HG02678 (cell line): Measurements from ENCODE around the gene DIO3.

Source experiments
- ATAC-seq: cut with Tn5 transposase; IDR thresholded peaks from one replicate; pipeline ENCODE4 v1.9.1; 2021; ENCODE audit warnings: mild to moderate bottlenecking, moderate library complexity; ENCODE audit not compliant: unreplicated experiment

DIO3 gene

DNA sequence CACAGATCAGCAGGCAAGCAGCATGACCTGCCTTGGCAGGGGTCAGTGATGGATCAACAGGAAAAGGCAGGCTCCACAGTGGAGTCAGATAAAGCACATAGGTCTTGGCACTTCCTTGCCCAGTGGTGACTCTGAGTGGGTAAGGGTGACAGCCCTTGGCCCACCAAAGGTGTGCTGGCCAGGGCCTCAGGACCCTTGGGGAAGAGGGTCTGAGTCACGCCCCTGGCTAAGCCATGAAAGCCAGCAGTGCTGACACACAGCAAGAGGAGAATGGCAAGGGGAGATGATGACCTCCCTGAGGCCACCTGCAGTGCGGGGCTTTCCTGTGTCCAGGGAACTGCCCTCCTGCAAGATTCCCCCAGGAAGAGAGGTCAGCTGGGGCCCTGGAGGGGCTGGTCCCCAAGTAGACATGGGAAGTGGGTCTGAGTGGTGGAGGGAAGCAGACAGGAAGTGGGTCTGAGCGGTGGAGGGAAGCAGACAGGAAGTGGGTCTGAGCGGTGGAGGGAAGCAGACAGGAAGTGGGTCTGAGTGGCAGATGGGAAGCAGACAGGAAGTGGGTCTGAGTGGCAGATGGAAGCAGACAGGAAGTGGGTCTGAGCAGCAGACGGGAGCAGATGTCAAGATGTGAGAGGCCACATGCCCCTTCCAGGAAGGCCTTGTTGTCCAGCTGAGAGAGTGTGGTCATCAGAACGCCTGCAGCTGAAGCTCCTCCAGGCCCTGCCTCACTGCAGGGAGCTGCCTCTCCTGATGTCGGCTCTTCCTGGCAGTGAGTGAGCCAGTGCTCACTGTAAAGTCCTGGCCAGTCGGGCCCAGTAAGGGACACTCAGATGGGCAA, 34.8 kb downstream of the DIO3 start:
- no peak for ATAC-seq

DNA sequence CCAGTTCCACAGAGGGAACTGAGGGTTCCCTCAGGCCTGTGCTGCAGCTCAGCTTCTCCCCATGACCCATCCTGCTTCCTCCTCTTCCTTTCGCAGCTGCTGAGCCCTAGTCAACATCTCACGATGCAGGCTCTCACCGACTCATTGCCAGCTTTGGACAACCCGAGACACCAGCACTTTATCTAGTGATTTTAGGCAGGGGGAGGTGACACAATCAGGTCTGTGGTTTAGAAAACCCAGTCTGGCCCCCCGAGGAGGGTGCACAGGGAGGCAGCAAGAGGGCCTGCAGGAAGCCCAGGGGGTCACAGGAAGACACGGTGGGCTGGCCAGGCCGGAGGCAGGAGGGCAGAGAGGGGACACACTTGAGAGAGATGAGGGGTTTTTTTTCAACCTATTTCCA, 35.4 kb downstream of the DIO3 start:
- ATAC-seq: no peak

DNA sequence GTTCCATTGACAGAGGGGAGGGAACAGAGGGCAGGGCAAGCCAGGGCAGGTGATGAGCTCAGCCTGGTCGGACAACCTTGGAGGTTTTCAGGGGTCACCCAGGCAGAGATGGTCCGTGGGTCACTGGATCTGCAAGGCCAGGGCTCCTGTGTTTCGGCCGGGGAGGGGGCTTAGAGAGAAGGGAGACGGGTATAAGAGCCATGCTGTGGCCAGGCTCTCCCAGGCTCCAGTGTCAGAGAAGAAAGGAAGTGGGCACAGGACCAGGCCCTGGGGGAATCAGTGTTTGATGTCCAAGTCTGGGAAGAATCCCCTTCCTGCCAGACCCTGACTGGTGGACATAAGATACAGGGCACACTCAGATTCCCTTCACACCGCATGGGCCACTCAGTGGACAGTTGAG, 36.9 kb downstream of the DIO3 start:
- ATAC-seq: no peak

DNA sequence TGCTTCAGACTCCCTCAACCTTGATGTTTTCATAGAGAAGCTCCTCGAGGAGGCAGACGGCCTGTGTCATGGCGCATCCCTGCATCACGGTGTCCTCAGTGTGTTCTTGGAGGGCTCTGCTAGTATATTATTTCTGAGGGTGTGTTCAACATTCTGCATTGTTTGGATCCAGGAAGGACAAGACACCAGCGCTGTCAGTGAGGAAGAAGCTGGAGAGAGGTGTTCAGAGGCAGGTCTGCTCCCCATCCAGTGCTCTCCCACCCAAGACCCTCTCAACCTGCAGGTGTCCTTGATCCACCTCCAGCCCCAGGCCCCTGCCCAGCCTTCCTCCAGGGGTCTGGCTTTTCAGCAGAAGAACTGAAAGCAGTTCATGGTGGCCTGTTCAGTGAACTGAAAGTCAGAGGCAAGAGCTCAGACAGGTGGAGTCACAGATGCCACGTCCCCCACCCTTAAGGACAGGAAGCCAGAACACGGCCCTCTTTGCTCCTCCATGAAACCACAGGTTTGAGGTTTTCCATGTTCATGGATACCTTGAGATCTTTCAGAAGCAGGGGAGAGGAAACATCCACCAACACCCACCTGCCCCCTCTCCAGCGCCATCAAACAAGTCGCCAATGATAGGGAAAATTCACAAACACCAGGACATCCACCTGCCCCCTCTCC, 37.4 kb downstream of the DIO3 start:
- ATAC-seq: no peak

DNA sequence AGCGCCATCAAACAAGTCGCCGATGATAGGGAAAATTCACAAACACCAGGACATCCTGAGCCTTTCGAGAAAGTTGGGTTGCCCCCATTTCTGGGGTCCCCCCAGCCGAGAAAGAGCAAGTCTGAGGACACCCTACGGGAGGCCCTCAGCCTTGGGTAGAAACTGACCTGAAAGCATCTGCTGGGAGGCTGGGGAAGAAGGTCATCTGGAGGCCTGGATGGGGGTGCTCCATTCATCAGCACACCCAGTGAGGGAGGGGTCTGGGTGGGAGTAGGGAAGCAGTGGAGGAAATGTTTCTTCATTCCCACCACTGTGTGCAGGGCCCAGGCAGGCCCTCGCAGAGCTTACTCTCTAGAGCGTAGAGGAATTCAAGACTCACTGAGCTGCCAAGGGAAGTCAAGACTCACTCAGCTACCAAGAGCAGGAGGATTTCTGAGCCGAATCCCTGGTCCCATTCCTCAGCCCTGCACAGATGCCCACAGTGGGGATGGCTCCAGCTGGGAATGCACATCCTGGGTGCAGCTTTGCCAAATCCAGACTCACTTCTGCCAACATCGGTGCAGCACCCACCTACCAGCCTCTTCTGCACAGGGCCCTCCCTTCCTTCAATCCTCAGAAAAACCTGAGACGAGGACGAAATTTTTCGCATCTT, 38.1 kb downstream of the DIO3 start:
- no peak for ATAC-seq

DNA sequence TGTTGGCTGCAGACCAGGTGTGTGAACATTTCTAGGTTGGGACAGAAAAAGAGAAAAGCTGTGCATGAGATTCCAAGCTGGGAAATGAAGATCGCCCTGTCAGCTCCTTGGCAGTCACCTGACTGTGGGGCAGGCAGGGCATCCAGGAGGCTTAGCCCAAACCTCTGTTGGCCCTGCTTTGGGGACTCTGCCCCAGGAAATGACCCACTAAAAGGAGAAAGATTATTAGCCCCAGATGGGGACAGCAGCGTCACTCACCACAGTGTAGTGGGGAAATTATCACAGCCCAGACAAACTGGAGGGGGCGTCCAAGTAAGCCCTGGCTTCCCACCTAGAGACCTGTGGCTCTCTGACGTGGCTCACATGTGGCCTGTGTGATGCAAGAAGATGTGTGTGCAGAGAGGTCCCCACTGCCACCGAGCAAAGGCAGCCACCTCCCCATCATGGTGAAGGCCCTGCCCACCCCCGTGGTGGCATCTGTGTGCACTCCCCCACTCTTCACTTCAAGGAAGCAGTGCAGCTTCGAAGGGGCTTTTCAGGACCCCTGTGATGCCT, 39.1 kb downstream of the DIO3 start:
- ATAC-seq: no peak

DNA sequence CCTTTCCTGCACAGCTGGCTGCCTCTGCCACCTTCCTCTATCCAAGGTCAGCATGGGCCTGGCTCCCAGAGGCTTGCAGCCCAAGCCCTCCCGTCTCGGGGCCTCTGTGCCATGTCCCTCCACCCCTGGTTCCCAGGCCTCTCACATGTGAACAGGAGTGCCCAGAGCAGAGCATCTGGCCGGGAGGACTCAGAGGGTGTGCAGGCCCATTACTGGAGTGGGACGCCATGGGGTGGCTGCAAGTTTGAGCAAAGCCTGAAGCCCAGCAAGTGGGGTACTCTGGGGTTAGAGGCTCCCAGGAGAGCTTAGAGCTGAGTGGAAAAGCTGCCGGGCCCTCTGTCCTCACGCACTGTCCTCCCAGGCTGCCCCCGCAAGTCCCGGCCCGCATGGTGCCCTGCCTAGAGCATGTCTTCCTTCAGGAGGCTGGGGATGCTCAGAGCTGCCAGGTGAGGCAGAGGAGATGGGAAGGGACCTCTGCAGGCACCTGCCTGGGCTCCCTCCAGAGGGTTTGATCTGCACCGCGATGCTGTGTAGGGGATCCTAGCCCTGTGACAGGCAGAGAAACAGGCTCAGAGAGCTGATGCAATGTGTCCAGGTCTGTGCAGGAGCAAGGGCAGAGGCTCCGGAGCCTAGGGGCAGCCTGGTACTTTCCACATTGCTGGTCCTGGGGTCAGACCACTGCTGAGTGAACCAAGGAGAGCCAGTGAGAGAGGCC, 39.8 kb downstream of the DIO3 start:
- ATAC-seq: no peak

DNA sequence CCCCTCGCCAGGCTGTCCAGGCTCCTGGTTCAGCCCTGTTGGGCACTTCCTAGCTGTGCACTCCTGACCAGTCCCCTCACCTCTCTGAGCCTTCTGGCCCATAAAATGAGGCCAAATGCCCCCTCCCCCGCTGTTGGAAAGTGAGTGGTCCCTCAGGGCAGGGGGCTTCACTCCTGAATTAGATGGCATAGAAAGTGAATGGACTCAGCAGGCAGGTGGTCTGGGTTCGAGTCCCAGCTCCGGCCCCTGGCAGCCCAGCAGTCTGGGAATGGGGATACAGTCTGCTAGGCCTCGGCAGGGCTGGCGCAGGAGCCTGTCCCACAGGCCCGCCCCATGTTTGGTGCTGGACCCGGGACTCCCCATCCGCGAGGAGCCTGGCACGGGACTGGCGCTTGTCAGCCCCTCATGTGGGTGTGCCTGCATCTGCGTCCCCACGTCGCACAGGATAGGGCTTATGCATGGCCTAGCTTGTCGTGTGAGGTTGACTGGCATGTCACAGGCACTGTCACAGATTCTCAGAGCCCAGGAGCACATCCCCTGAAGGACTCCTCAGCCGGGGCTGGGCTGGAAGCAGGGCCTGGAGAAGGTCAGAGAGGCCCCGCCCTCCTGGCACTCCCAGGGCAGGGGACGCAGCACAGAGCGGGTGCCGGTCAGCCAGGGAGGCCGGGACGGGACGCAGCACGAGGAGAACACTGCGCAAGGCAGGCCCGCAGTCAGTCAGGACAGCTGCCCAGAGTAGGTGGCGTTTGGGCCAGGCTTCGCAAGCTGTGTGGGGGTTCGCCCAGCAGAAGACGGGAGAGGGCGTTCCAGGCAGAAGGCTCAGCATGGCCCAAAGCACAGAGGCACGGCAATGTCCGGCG, 40.5 kb downstream of the DIO3 start:
- ATAC-seq: no peak

DNA sequence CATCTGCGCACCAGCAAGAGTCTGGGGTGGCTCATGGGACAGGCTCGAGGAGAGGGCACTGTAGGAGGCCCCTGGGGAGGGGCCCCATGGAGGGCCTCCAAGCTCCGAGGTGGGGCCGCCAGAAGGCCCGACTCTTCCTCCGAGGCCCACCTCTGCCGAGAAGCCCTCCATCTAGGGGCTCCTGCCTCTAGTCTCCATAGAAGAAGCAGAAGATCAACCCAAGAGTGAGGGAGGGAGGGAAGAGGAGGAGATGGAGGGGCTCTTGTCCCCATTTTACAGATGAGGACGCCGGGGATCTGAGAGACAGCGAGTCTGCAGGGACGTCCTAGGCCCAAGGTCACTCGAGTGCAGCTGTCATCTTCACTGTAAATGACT, 41.2 kb downstream of the DIO3 start:
- no peak for ATAC-seq

DNA sequence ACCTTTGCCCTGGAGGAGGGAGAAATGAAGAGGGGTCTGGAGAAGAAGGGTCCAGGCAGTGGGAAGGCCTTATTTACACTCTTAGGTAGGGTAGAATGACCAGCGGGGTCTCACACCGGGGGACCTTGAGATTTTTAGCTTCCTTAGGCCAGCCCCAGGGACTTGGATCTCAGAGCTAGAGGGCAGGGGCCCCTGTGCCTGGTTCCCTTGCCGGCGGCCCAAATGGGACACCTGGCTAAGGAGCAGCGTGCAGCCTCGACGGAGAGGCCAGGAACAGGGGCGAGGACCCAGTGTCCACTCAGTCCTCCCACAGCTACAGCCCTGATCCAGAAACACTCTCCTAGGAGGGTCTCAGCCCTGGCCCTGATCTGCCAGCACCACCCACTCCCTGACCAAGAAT, 41.8 kb downstream of the DIO3 start:
- no peak for ATAC-seq

DNA sequence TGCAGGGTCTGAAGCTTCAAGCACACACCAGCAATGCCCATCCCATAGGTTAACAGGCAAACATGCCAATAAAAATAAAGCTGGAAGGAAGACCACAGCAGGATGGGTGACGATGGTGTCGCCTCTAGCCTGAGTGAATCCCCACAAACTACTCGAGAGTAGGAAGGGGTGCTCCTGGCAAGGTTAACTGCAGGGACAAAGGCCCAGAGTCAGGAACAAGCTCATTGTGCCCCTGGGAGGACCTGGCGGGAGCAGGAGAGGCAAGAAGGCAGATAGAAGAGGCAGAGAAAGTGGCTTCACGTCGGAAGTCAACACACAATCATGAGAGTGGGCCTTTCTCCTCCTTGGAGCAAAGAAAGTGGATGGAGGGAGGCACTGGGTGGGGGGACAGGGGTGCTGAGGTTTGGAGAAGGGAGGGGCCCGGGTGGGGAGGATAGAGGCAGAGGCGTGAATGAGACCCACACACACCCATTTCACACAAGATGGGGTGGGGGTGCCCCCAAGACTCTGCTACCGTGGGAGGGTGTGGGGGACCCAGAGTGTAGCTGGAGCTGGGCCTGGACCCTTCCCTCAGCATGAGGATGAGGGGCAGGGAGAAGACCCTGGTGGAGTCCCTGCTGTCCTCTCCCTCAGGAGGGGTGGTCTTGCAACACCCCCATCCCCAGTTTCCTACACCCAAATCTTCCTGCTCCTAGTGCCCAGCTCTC, 43.1 kb downstream of the DIO3 start:
- ATAC-seq: no peak

DNA sequence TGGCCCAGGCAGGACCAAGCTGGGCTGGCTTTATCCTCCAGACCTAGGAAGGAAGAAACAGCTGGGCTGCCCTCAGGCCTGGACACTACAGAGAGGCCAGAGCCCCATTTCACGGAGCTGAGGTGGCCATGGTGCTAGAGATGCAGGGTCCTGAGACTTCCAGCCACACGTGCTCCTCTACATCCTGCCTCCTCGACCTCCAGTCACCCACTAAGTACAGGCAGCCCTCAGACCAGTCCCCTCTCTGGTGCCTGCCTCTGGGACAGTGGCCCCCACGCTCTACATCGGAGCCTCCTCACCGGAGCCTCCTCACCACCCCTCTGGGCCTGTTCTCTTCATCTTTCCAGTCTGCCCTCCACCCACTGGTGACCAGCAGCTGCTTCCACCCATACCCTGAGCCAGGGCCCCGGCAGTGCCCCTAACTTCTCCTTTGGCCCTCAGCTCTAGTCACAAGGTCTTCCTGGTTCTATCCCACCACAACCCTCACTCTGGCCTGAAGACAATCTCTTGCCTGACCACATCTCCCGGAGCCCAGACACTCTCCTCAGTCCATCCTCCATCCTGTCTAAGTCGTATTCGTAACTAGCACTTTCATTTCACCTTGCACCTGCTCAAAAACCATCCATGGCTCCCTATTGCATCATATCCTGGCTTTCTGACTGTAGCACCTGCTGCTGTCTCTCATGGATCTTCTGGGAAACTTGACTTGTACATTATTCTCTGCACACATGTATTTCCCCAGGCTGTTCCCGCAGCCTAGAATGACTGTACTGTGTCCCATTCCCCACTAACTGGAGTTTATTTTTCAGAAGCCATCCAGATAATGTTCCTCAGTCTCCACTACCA, 43.9 kb downstream of the DIO3 start:
- no peak for ATAC-seq

DNA sequence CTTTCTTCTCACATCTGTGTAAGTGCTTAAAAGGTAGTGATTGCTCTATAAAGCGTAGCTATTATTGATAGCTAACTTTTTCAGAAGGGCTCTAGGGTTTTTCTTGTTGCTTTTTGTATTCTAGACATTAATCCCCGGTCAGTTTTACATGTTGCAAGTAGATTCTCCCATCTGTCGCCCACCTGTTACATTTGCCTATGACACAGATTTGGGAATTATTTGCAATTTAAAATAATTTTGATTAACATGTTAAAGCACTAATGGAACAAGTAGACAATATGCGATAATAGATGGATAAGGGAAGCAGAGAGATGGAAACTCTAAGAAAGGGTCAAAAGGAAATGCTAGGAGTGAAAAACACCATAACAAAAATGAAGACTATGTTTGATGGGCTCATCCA, 44.5 kb downstream of the DIO3 start:
- no peak for ATAC-seq
